Muscle of back (tissue), 11 donors: ENCODE data around the gene FFAR1. TPM values are rescaled to one million over a fixed set of nuclear protein-coding genes. Genes with fewer than 3 reads are reported as not detected.

Experiments
- DNase-seq, 3 donors: peaks; one replicate each; pipeline versions ENCODE4 v3.0.0 to v3.0.0-alpha.2; 2013
- polyA plus RNA-seq, 10 donors: library from polyadenylated mRNA; unstranded; fragments of 120-200 nt; gene quantifications; one replicate each; pipeline ENCODE4 v1.2.1, GENCODE V29; 2013; ENCODE audit not compliant: insufficient read length in 10 of 10

Gene FFAR1
- polyA plus RNA-seq, 10 donors = 0.10 TPM; not detected in 9

GRCh38 chr19:35388277-35389054 is 40.8 kb downstream of the FFAR1 start:
- no peak for DNase-seq

- DNase-seq = no peak
Measured at GRCh38 chr19:35389192-35389861, 41.6 kb downstream of the FFAR1 start.

- no peak for DNase-seq
Measured at GRCh38 chr19:35392742-35393715, 45.3 kb downstream of the FFAR1 start.

GRCh38 chr19:35395382-35396199 is 47.9 kb downstream of the FFAR1 start:
- no peak for DNase-seq

- no peak for DNase-seq
Measured at GRCh38 chr19:35396240-35396885, 48.7 kb downstream of the FFAR1 start.

- DNase-seq = no peak
Measured at GRCh38 chr19:35397064-35397463, 49.4 kb downstream of the FFAR1 start.

Other genes with a start within 250 kb of the FFAR1 start
- gene FXYD3, start 232.1 kb upstream of the FFAR1 start, polyA plus RNA-seq = 10 to 100 TPM in 2 of 10 donors, 1 to 10 TPM in 1, under 1 TPM in 3, not detected in 4; 0.34 to 12.8 (median 0.80) TPM
- gene LGI4, start 212.8 kb upstream of the FFAR1 start, polyA plus RNA-seq = 10 to 100 TPM in 8 of 10 donors, 1 to 10 TPM in 2; 9.1 to 15.8 (median 11.1) TPM
- 100 to 1,000 TPM; 138 to 257 (median 215) TPM for gene FXYD1, start 209.1 kb upstream of the FFAR1 start, polyA plus RNA-seq
- gene FXYD7, start 204.6 kb upstream of the FFAR1 start, polyA plus RNA-seq = 1 to 10 TPM in 4 of 10 donors, under 1 TPM in 6; 0.42 to 2.4 (median 0.89) TPM
- 10 to 100 TPM; 16.8 to 41.1 (median 22.9) TPM for gene FXYD5, start 193.2 kb upstream of the FFAR1 start, polyA plus RNA-seq
- under 1 TPM in 1 of 10 donors, not detected in 9; 0.19 TPM for gene FAM187B, start 119.2 kb upstream of the FFAR1 start, polyA plus RNA-seq
- 1 to 10 TPM; 3.6 to 8.6 (median 6.1) TPM for gene LSR, start 98.9 kb upstream of the FFAR1 start, polyA plus RNA-seq
- gene USF2, start 78.9 kb upstream of the FFAR1 start, polyA plus RNA-seq = 100 to 1,000 TPM in 9 of 10 donors, 10 to 100 TPM in 1; 94.8 to 113 (median 107) TPM
- under 1 TPM in 4 of 10 donors, not detected in 6; 0.05 to 0.28 (median 0.15) TPM for gene HAMP, start 65.4 kb upstream of the FFAR1 start, polyA plus RNA-seq
- 1 to 10 TPM in 2 of 10 donors, under 1 TPM in 8; 0.32 to 2.2 (median 0.48) TPM for gene MAG, start 55.7 kb upstream of the FFAR1 start, polyA plus RNA-seq
- 1 to 10 TPM in 6 of 10 donors, under 1 TPM in 4; 0.39 to 7.4 (median 1.2) TPM for gene CD22, start 18.7 kb upstream of the FFAR1 start, polyA plus RNA-seq
- under 1 TPM in 5 of 10 donors, not detected in 5; 0.13 to 0.28 (median 0.21) TPM for gene FFAR3, start 10.6 kb downstream of the FFAR1 start, polyA plus RNA-seq
- under 1 TPM in 1 of 10 donors, not detected in 9; 0.07 TPM for gene GPR42, start 23.2 kb downstream of the FFAR1 start, polyA plus RNA-seq
- gene FFAR2, start 100.4 kb downstream of the FFAR1 start, polyA plus RNA-seq = under 1 TPM in 7 of 10 donors, not detected in 3; 0.11 to 0.49 (median 0.15) TPM
- 100 to 1,000 TPM in 1 of 10 donors, 10 to 100 TPM in 1, 1 to 10 TPM in 1, not detected in 7; 1.2 to 195 (median 65.7) TPM for gene KRTDAP, start 142.6 kb downstream of the FFAR1 start, polyA plus RNA-seq
- gene DMKN, start 165.7 kb downstream of the FFAR1 start, polyA plus RNA-seq = 10 to 100 TPM in 2 of 10 donors, 1 to 10 TPM in 5, under 1 TPM in 3; 0.46 to 53.6 (median 1.5) TPM
- 10 to 100 TPM in 1 of 10 donors, 1 to 10 TPM in 1, under 1 TPM in 2, not detected in 6; 0.15 to 19.3 (median 0.72) TPM for gene SBSN, start 180.4 kb downstream of the FFAR1 start, polyA plus RNA-seq
- not detected for gene GAPDHS, start 185.6 kb downstream of the FFAR1 start, polyA plus RNA-seq
- 10 to 100 TPM; 40.3 to 49.6 (median 45.1) TPM for gene TMEM147, start 197.7 kb downstream of the FFAR1 start, polyA plus RNA-seq
- gene ATP4A, start 215.8 kb downstream of the FFAR1 start, polyA plus RNA-seq = under 1 TPM in 1 of 10 donors, not detected in 9; 0.04 TPM
- not detected for gene PMIS2, start 238.3 kb downstream of the FFAR1 start, polyA plus RNA-seq